ENCODE measurements around the gene TRAM2.

Gene TRAM2

GRCh38 chr6:52512199-52512598 lies 64.7 kb downstream of the TRAM2 start:
- no peak for DNase-seq (ENCODE audit: low read depth in 3 of 3, low spot score in 1 of 3)

GRCh38 chr6:52511572-52512151 lies 65.2 kb downstream of the TRAM2 start:
- DNase-seq (ENCODE audit: low read depth in 3 of 3, low spot score in 1 of 3), result no peak

GRCh38 chr6:52511163-52511562 lies 65.7 kb downstream of the TRAM2 start:
- DNase-seq (ENCODE audit: low read depth in 3 of 3, low spot score in 1 of 3), result no peak

- no peak for DNase-seq (ENCODE audit: low read depth in 3 of 3, low spot score in 1 of 3)
These were observed 66.7 kb downstream of the TRAM2 start for GRCh38 chr6:52510213-52510562.

- DNase-seq (ENCODE audit: low read depth in 3 of 3, low spot score in 1 of 3), result no peak
These were observed 67.3 kb downstream of the TRAM2 start for GRCh38 chr6:52509281-52510212.

- no peak for DNase-seq (ENCODE audit: low read depth in 3 of 3, low spot score in 1 of 3)
These were observed 68.6 kb downstream of the TRAM2 start for GRCh38 chr6:52508261-52508739.

- DNase-seq (ENCODE audit: low read depth in 3 of 3, low spot score in 1 of 3), result no peak
These were observed 69.2 kb downstream of the TRAM2 start for GRCh38 chr6:52507557-52508260.

GRCh38 chr6:52506476-52506875 lies 70.4 kb downstream of the TRAM2 start:
- no peak for DNase-seq (ENCODE audit: low read depth in 3 of 3, low spot score in 1 of 3)

GRCh38 chr6:52505726-52506409 lies 71.0 kb downstream of the TRAM2 start:
- DNase-seq (ENCODE audit: low read depth in 3 of 3, low spot score in 1 of 3), result no peak

GRCh38 chr6:52504782-52505136 lies 72.1 kb downstream of the TRAM2 start:
- no peak for DNase-seq (ENCODE audit: low read depth in 3 of 3, low spot score in 1 of 3)

- no peak for DNase-seq (ENCODE audit: low read depth in 3 of 3, low spot score in 1 of 3)
These were observed 72.7 kb downstream of the TRAM2 start for GRCh38 chr6:52503851-52504781.

- DNase-seq (ENCODE audit: low read depth in 3 of 3, low spot score in 1 of 3), result no peak
These were observed 73.5 kb downstream of the TRAM2 start for GRCh38 chr6:52503323-52503747.

GRCh38 chr6:52502306-52503029 lies 74.4 kb downstream of the TRAM2 start:
- no peak for DNase-seq (ENCODE audit: low read depth in 3 of 3, low spot score in 1 of 3)

GRCh38 chr6:52500238-52501129 lies 76.4 kb downstream of the TRAM2 start:
- DNase-seq (ENCODE audit: low read depth in 3 of 3, low spot score in 1 of 3), result no peak

- no peak for DNase-seq (ENCODE audit: low read depth in 3 of 3, low spot score in 1 of 3)
These were observed 77.1 kb downstream of the TRAM2 start for GRCh38 chr6:52499681-52500236.

- no peak for DNase-seq (ENCODE audit: low read depth in 3 of 3, low spot score in 1 of 3)
These were observed 77.8 kb downstream of the TRAM2 start for GRCh38 chr6:52499026-52499425.

GRCh38 chr6:52498538-52499017 lies 78.3 kb downstream of the TRAM2 start:
- no peak for DNase-seq (ENCODE audit: low read depth in 3 of 3, low spot score in 1 of 3)

Measured in stimulated activated CD4-positive, alpha-beta T cell treated with anti-CD3 and anti-CD28 coated beads, TNF-alpha, amount 100 ng/mL, for 1 hour (primary cell).